Stimulated activated CD4-positive, alpha-beta T cell treated with anti-CD3 and anti-CD28 coated beads, Interleukin-1b, Interleukin-23, amount 100 ng/mL, for 1 hour (primary cell): ENCODE measurements around the gene PKNOX1.
"Not testable (repeated sequence)": the region's sequence is repeated elsewhere in the genome, so short reads cannot be mapped to it uniquely, and the experiment has no call there.

Experiments
- DNase-seq, 2 donors: peaks; one replicate each; pipeline ENCODE4 v3.0.0-alpha.2; 2020; ENCODE audit warnings: low read depth in 2 of 2

The PKNOX1 gene

GRCh38 chr21:42956824-42957630 lies 17.3 kb upstream of the PKNOX1 start:
- DNase-seq = no peak

- DNase-seq = not testable (repeated sequence)
Measured at GRCh38 chr21:42958122-42958521, 16.2 kb upstream of the PKNOX1 start.

- DNase-seq = no peak
Measured at GRCh38 chr21:42959728-42960127, 14.6 kb upstream of the PKNOX1 start.

- no peak for DNase-seq
Measured at GRCh38 chr21:42962380-42963007, 11.9 kb upstream of the PKNOX1 start.

GRCh38 chr21:42964086-42964485 lies 10.3 kb upstream of the PKNOX1 start:
- no peak for DNase-seq

- DNase-seq = no peak
Measured at GRCh38 chr21:42964546-42965210, 9.7 kb upstream of the PKNOX1 start.

GRCh38 chr21:42965211-42965560 lies 9.2 kb upstream of the PKNOX1 start:
- DNase-seq = no peak

- not testable (repeated sequence) for DNase-seq
Measured at GRCh38 chr21:42967616-42968015, 6.7 kb upstream of the PKNOX1 start.

GRCh38 chr21:42969193-42969600 lies 5.2 kb upstream of the PKNOX1 start:
- no peak for DNase-seq

- DNase-seq = no peak
Measured at GRCh38 chr21:42970946-42971653, 3.3 kb upstream of the PKNOX1 start.

- DNase-seq = no peak
Measured at GRCh38 chr21:42971897-42972275, 2.5 kb upstream of the PKNOX1 start.

GRCh38 chr21:42973309-42973990 lies 912 bp upstream of the PKNOX1 start:
- no peak for DNase-seq

GRCh38 chr21:42974832-42975820 lies 764 bp downstream of the PKNOX1 start:
- DNase-seq = peak; percentile 32 to 52

GRCh38 chr21:42975886-42976608 lies 1.7 kb downstream of the PKNOX1 start:
- no peak for DNase-seq

- no peak for DNase-seq
Measured at GRCh38 chr21:42980312-42981213, 6.2 kb downstream of the PKNOX1 start.

- no peak for DNase-seq
Measured at GRCh38 chr21:42981214-42981523, 6.8 kb downstream of the PKNOX1 start.

- no peak for DNase-seq
Measured at GRCh38 chr21:42981862-42982261, 7.5 kb downstream of the PKNOX1 start.

GRCh38 chr21:42983103-42983502 lies 8.7 kb downstream of the PKNOX1 start:
- DNase-seq = no peak

- no peak for DNase-seq
Measured at GRCh38 chr21:42983869-42984268, 9.5 kb downstream of the PKNOX1 start.
